DLD1 (cell line): ENCODE measurements around the gene ATP6AP2.
"Not testable (repeated sequence)": the region's sequence is repeated elsewhere in the genome, so short reads cannot be mapped to it uniquely, and the experiment has no call there.

Experiments used
- in situ Hi-C: cut with HindIII; loops from 2 replicates; pipeline ENCODE4 v1.10.0; 2017; ENCODE audit warnings: low sequenced_read_pairs

ATP6AP2 gene

DNA sequence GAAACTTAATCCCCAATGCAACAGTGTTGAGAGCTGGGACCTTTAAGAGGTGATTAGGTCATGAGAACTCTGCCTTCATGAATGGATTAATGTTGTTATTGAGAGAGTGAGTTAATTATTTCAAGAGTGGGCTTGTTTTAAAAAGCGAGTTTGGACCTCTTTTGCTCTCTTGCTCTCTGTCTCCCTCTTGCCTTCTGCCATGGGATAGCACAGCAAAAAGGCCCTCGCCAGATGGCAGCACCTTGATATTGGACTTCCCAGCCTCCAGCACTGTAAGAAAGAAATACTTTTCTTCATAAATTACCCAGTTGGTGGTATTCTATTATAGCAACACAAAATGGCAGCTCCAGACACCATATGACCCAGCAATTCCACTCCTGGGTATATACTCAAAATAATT lies 7.0 kb upstream of the ATP6AP2 start:
- in situ Hi-C loops: no loop called here

DNA sequence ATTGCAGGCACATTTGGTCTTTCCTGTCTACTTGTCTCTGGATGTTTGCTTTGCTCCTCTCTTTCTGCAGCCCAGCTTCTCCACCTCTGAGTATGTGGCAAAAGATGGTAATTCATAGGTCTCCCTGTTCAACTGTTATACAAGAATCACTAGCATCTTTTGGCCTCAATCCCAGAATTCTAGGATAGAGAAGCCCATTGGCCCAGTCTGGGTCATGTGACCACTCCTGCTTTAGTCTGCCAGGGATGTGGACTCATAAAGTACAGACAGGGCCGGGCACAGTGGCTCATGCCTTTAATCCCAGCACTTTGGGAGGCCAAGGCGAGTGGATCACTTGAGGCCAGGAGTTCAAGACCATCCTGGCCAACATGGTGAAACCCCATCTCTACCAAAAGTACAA lies 5.4 kb upstream of the ATP6AP2 start:
- in situ Hi-C loops: not testable (repeated sequence)

DNA sequence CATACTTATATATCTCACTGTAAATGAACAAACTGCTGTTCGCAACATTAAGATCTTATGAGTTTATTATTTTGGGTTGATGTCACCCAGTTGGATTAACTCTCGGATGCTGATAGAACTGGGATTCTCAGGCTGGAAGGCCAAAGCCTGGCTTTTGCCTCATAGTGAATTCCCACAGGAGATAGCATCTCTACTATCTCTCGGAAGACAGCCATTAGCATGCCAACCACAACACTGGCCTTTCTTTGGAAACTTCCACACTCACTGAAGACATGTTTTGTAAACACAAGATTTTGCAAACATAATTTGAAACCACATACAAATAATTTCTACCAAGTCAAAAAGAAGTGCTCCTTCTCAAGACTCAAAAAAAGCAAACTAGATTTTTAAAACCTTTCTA lies 4.5 kb upstream of the ATP6AP2 start:
- in situ Hi-C loops: no loop called here

DNA sequence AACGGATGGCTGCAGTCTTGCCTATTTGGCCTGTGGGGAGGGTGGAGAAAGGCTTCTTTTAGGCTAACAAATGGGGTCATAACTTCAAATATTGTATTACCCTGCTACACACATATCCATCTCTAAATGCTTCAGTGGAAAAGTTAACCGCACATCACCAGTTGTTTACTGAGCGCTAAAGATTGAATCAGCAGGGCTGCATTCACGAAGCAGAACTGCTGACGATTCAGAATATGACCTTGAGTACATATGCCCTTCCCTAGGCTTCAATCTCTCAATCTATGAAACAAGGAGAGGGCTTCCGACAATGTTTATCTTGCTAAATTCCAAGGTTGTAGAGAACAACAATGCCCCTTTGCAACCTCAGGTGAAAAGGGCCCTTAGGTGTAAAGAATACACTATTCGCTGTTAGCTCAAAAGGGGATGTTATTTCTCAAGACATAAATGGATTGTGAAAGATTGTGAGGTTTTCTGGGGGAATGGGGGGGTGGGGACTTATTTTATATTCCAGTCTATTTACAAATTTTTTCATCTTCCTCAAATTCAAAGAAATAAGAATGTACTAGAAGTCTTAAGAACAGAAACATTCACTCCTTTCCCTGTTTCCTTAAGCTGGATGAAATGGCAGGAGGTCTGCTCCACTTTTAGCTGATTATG lies 2.6 kb upstream of the ATP6AP2 start:
- in situ Hi-C loops: no loop called here

DNA sequence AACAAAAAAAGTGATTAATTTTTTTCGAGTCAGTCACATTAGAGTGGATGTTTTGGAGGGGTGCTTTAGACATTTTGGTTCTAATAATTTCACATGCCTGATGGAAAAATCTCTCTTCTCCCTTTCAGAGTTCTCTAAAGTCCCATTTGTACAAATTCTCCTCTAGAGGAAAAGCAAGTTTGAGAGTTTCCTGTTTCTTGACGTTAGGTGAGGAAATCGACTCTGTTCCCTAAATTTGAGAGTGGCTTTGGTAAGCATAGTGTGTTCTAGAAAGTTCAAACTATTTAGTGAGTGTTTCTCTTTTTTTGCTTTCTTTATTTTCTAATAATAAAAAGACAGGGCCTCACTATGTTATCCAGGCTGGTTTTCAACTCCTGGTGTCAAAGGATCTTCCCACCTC lies 1.6 kb upstream of the ATP6AP2 start:
- in situ Hi-C loops: no loop called here

DNA sequence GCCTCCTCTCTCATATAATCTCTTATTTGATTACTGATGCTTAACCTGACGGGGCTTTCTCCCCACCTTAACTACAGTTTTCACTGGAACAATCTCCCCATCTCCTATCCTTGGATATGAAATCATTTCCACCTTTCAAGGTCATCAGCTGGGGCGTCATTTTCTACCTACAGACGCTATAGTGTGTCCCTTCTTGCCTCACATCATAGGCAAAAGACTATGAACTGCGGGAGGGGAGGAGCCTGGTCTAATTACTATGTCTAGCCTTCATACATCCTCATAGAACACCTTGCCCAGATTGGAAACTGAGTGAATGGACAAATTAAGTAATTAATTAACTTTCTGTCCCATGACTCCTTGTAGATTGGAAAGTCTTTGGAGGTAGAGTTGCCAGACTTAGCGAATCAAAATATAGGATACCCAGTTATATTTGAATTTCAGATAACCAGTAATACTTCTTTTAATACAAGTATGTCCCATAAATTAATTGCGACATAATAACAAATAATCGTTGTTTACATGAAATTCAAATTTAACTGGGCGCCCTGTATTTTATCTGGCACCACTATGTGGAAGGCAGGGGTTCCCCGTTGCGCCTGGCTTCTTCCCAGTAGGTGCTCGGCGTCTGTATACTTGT lies 752 bp upstream of the ATP6AP2 start:
- in situ Hi-C loops: no loop called here

DNA sequence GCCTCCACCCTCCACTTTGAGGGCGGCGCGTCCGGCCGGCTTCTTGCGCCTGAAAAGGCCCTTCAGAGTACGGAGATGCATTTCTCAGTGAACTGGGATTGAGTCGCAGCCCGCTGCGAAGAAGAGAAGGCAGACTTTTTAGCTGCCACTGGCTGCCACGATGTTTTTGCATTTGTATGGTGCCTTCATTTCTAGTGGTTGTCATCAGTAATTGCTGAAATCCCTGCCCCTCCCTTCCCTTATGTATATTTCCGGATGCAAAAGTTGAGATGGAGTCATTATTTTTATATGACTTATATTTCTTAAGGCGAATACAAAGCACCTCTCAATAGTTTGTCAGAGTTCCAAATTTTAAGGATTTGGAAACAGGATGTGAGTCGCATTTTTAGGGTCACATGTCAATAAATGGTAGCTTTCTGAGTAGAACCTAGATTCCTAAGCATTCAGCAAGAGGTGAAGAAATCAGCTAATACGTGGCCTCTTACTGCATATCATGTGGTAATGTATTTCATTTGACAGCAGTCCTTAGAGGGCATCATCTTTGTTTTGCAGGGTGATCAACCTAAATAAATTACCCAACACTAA lies 658 bp downstream of the ATP6AP2 start:
- in situ Hi-C loops: no loop called here

DNA sequence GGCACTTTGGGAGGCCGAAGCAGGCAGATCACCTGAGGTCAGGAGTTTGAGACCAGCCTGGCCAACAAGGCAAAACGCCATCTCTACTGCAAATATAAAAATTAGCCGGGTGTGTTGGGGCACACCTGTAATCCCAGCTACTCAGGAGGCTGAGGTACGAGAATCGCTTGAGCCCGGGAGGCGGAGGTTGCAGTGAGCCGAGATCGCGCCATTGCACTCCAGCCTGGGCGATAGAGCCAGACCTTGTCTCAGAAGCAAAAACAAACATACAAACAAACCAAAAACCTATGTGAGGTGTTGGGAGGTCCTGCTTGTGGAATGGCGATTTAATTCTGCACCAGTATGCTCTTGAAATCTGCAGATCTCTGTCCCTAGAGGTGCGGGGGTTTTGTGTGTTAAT lies 1.4 kb downstream of the ATP6AP2 start:
- in situ Hi-C loops: not testable (repeated sequence)

DNA sequence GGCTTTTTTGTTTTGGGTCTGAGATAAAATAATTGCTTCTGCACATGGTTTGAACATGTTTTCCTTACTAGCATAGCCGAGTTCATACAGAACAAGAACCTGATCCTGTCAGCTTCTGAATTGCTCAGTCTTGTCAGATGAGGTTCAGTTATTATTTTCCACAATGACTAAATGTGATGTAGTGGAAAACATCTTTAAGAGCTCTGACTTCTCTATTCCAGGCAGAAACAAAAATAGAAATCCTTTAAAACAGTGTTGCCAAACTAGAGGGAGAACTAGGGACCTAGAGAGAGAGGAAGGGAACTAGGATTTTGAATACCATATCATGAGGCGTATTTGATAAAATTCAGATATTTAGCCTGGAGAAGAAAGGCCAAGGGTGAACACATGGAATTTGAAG lies 2.0 kb downstream of the ATP6AP2 start:
- in situ Hi-C loops: no loop called here

DNA sequence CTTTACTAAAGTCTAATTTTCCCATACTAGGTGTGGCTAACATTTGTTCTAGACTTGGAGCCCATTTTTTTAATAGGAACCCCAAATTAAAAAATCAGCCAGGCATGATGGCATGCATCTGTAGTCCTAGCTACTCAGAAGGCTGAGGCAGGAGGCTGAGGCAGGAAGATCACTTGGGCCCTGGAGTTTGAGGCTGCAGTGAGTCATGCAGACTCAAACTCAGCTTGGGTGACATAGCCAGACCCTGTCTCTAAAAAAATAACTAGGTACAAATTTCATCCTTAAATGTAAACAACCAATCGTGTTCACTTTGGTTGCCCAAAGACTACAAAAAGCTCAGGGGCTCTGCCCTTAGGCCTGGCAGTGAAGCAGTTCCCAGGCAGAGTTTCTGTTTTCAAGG lies 6.9 kb downstream of the ATP6AP2 start:
- in situ Hi-C loops: not testable (repeated sequence)

DNA sequence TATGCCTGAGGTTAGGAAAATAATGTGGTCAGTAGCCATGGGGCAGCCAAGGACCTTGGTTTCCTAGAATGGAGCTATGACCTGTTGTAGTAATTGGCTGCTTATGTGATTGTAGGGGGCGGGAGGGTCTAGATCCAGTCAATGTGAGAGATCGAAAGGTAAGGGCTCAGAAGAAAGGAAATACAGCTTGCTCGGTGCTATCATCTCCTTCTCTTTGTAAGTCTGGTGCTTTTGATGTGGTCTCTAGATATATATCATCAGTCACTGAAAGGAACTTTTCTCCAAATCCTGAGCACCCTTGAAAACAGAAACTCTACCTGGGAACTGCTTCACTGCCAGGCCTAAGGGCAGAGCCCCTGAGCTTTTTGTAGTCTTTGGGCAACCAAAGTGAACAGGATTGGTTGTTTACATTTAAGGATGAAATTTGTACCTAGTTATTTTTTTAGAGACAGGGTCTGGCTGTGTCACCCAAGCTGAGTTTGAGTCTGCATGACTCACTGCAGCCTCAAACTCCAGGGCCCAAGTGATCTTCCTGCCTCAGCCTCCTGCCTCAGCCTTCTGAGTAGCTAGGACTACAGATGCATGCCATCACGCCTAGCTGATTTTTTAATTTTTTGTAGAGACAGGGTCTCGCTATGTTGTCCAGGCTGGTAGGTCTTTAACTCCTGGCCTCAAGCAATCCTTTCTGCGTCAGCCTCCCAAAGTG lies 9.0 kb downstream of the ATP6AP2 start:
- in situ Hi-C loops: not testable (repeated sequence)

DNA sequence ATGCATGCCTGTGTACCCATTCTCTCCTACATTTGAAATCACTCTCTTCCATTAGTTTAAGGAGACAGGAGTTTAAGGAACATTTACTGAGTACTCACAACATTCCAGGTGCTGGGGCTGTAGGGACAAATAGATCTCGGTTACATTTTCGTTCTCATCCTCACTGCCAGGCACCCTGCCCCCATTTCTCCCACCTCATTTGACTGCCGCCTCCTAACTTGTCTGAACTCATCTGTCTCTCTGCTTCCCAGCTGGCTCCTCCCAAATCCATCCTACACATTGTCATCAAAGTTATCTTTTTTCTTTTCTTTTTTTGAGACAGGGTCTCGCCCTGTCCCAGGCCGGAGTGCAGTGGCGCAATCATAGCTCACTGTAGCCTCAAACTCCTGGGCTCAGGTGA lies 22.7 kb downstream of the ATP6AP2 start:
- in situ Hi-C loops: no loop called here

DNA sequence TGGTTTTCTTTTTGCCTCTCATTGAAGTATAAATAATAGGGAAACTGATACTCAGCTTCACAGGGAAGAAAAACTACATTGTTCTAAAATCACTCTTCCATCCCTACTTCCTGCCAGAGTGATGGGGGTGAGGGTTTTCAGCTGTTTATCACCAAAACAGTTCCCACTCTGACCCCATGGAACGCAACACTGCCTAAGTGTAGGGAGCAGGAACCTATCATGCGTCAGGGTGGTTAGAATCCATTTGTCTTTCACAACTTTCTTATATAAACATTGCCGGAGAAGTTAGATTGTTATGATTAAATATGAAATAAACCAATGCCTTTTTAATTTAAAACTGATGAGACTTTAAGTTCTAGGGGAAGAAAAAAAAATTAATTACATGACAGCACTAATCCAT lies 26.6 kb downstream of the ATP6AP2 start:
- in situ Hi-C loops: no loop called here

DNA sequence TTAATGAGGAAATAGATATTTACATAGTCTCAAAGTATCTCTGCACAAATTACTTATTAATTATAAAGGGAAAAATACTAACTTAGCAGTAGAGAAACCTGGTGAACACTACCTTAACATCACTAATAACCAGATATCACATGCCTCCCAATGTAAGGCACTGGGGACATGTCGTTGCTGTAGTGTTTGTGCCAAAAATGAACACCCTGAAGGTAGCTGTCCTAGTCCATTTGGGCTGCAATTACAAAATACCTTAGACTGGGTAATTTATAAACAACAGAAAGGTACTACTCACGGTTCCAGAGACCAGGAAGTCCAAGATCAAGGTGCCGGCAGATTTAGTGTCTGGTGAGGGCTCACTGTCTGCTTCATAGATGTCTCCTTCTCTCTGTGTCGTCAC lies 31.7 kb downstream of the ATP6AP2 start:
- in situ Hi-C loops: no loop called here

DNA sequence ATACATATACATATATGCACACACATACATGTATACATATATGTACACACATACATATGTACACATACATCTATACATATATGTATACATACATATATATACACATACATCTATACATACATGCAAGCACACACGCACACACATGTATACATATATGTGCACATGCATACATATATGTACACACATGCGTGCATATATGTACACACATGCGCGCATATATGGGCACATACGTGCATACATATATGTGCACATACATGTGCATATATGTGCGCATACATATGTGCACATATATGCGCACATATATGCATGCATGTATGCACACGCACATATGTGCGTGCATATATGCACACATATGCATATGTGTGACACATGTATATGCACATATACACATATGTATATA lies 35.2 kb downstream of the ATP6AP2 start:
- in situ Hi-C loops: no loop called here

DNA sequence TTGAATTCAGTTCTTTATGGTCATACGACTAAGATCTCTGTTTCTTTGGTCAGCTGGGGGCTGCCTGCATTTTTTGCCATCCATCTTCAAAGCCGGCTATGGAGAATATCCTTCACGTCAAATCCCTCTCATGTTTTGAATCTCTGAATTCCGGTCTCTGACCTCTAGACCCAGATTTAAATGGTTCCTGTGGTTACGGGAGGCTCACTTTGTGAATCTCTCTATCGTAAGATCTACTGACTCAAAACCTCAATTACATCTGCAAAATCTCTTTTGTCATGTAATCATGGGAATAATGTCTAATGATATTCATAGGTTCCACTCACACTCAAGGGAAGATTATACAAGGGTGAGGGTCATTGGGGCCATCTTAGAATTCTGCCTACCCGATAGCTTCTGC lies 36.8 kb downstream of the ATP6AP2 start:
- in situ Hi-C loops: no loop called here

DNA sequence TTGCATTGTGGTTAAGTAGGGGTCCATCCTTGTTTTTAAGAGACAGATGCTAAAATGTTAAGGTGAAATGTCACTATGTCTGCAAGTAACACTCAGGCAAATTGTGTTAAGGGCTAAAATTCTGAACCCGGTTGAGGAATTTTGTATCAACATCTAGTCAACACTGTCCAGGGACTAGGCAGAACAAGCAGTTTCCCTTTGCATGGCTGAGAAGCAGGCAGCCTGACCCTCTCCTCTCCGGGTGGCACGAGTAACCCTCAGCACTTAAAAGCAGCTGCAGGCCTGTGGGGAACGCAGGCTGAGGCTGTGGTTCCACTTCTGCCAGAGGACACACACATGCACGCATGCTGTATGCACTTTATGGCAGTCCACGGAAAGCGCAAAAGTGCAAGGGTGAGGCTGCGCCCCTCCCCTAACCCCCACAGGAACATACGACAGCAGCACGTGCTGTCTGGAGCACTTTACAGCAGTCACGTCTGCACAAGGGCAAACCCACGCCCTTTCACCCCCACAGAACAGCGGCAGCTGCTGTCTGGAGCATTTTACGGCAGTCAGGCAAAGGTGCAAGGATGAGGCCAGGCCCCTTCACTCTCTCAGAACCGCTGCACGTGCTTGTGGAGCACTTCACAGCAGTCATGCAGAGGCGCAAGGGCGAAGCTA lies 41.8 kb downstream of the ATP6AP2 start:
- in situ Hi-C loops: no loop called here

DNA sequence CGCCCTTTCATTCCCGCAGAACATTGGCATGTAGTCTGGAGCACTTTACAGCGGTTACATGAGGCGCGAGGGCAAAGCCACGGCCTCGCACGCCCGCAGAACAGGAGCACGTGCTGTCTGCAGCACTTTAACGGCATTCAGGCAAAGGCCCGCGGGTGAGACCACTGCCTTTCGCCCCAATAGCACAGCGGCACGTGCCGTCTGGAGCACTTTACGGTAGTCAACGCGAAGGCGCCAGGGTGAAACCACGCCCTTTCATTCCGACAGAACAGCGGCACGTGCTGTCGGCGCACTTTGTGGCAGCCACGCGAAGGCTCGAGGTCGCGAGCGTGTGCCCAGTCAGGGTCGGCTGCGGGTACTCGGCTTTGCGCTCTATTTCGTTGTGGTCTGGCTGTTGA lies 42.4 kb downstream of the ATP6AP2 start, which contains the start of gene MPC1L:
MPC1L (plus strand) TSS at position 290 of the 398 bp plus-strand sequence. CDS start 138 bp downstream, outside the sequence.
- in situ Hi-C loops: no loop called here

DNA sequence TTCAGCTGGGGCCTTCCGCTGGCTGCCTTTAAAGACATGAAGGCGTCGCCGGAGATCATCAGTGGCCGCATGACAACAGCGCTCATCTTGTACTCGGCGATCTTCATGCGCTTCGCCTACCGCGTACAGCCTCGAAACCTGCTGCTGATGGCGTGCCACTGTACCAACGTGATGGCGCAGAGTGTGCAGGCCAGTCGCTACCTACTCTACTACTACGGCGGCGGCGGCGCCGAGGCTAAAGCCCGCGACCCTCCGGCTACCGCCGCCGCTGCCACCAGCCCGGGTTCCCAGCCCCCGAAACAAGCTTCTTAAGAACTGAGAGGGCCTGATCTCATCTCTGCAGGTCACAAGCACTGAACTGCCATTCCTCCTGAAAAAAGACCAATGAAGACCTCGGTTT lies 42.9 kb downstream of the ATP6AP2 start:
- in situ Hi-C loops: no loop called here

DNA sequence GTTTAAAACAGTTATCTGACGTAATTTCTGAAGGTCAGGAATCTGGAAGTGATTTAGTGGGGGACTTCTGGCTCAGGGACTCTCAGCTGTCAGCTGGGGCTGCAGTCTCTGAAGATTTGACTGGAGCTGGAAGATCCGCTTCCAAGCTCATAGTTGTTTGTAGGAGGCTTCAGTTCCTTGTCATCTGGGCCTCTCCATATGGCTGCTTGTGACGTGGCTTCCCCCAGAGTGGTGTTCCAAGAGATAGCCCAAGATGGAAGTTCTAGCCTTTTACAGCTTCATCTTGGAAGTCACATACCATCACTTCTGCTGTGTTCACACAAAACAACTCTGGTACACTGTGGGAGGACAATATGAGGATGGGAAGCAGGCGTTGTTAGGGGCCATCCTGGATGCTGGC lies 44.5 kb downstream of the ATP6AP2 start:
- in situ Hi-C loops: no loop called here

DNA sequence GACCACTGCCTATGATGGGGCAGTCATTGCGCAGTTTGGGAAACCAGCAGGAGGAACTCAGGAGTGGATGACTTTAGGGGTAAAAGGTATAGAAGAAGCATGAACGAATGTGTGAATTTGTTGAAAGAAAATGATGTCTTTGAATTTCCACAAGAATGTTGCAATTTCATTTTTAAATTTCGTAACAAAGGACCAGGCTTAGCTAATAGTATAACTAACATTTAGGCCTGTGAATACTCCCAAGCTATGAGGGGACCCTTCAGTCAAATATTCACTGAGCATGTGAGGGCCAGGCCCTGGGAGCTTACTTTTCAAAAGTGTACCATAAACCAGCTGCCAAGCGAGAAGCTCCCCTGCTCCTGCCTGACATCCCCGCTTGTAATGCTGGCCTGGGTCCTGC lies 47.7 kb downstream of the ATP6AP2 start:
- in situ Hi-C loops: no loop called here
